Testis (tissue), 2 donors: Measurements from ENCODE around the gene ST7.

ENCODE experiments used
- CTCF ChIP-seq, 3 experiments: fragments of 450-650 bp in 2 of 3; fragments of 200-600 bp in 1 of 3; sonication (generic) in 1 of 3; IDR thresholded peaks; one replicate each; pipeline ENCODE4 v1.5.1; 2016 to 2019; ENCODE audit warnings: antibody characterized with exemption in 3 of 3, mild to moderate bottlenecking in 2 of 3, moderate library complexity in 1 of 3
- POLR2A ChIP-seq: fragments of 450-650 bp; IDR thresholded peaks from one replicate; pipeline ENCODE4 v1.6.1; 2017; ENCODE audit warnings: antibody characterized with exemption, mild to moderate bottlenecking, moderate library complexity

GRCh38 chr7:116978006-116978405 lies 24.7 kb downstream of the ST7 start:
- TF ChIP-seq CTCF (IDR thresholded peaks at IDR 0.05): no peak
- no peak for TF ChIP-seq POLR2A
